Caco-2 (cell line): ENCODE results near the gene NRM. TPM values are rescaled to one million over a fixed set of nuclear protein-coding genes. Genes with fewer than 3 reads are reported as not detected.
A peak's percentile ranks its signal among the peaks of the same experiment; 100 is the strongest.

ENCODE experiments used
- BruUV-seq: library from RNA; stranded (reverse); fragments of 400-500 nt; replicated peaks from 2 replicates; lab custom pipeline; 2021; lab: Mats Ljungman, UMichigan
- CTCF ChIA-PET: fragments of 300-600 bp; sonication (Branson Sonifier 250); formaldehyde crosslinking; loops from one replicate; lab custom pipeline; 2022; ENCODE audit warnings: antibody characterized with exemption; lab: Charles Lee
- POLR2A ChIA-PET: fragments of 300-600 bp; sonication (Branson Sonifier 250); formaldehyde crosslinking; loops from one replicate; lab custom pipeline; 2022; ENCODE audit warnings: antibody characterized with exemption; lab: Charles Lee
- DNase-seq, 2 experiments: peaks; one replicate each; pipeline versions ENCODE4 v3.0.0 to v3.0.0-alpha.2; 2020 to 2022
- H3K27me3 ChIP-seq: replicated peaks from 2 replicates; pipeline ENCODE4 v1.6.0; 2011; ENCODE audit warnings: low read length; ENCODE audit not compliant: control insufficient read depth, insufficient read depth
- H3K36me3 ChIP-seq: 2 replicates; pipeline ENCODE4 v1.5.1; 2011; ENCODE audit warnings: low read length; ENCODE audit not compliant: control insufficient read depth, insufficient read depth
- H3K4me1 ChIP-seq: fragments of 250-450 bp; sonication (Bioruptor Pico); 2 replicates; pipeline ENCODE4 v1.5.1; 2020; ENCODE audit warnings: mild to moderate bottlenecking
- H3K4me3 ChIP-seq: 2 replicates; pipeline ENCODE4 v1.5.1; 2011; ENCODE audit warnings: low read depth, mild to moderate bottlenecking, control low read depth, low read length
- H3K9me3 ChIP-seq: fragments of 250-450 bp; sonication (Bioruptor Pico); 2 replicates; pipeline ENCODE4 v1.5.1; 2020; ENCODE audit warnings: mild to moderate bottlenecking, moderate library complexity
- H3K27ac Mint-ChIP-seq: one replicate; pipeline ENCODE4 v1.8.0; 2022; ENCODE audit warnings: mixed read lengths; ENCODE audit not compliant: unreplicated experiment
- H3K27me3 Mint-ChIP-seq: one replicate; pipeline ENCODE4 v1.8.0; 2022; ENCODE audit warnings: mixed read lengths; ENCODE audit not compliant: insufficient read depth, unreplicated experiment
- H3K36me3 Mint-ChIP-seq: one replicate; pipeline ENCODE4 v1.8.0; 2022; ENCODE audit warnings: mild to moderate bottlenecking, mixed read lengths; ENCODE audit not compliant: insufficient read depth, unreplicated experiment
- H3K4me1 Mint-ChIP-seq: one replicate; pipeline ENCODE4 v1.8.0; 2022; ENCODE audit warnings: low read depth, mixed read lengths; ENCODE audit not compliant: unreplicated experiment
- H3K4me3 Mint-ChIP-seq: one replicate; pipeline ENCODE4 v1.8.0; 2022; ENCODE audit warnings: mild to moderate bottlenecking, moderate library complexity, mixed read lengths; ENCODE audit not compliant: unreplicated experiment
- H3K9me3 Mint-ChIP-seq: one replicate; pipeline ENCODE4 v1.8.0; 2022; ENCODE audit warnings: mixed read lengths; ENCODE audit not compliant: unreplicated experiment
- intact Hi-C: fragments of 100-400 bp; cut with micrococcal nuclease; formaldehyde crosslinking; loops from one replicate; pipeline ENCODE4 v1.10.0; 2022; ENCODE audit not compliant: unreplicated experiment
- total RNA-seq: library from RNA; stranded (reverse); gene quantifications from 2 replicates; pipeline ENCODE4 v1.2.3, GENCODE V29; 2022
- TF ChIP-seq, protein P1 (sequence below), 2 experiments: fragments of 200-600 bp in 1 of 2; IDR thresholded peaks; 1 replicate in 1 of 2; 2 replicates in 1 of 2; pipeline versions ENCODE4 v1.5.1 to v1.8.0; 2011 to 2022; ENCODE audit warnings: antibody characterized with exemption in 1 of 2, control low read depth in 1 of 2, inconsistent platforms in 1 of 2, low read depth in 1 of 2, low read length in 1 of 2, mild to moderate bottlenecking in 1 of 2, moderate library complexity in 1 of 2; ENCODE audit not compliant: insufficient read depth in 1 of 2, severe bottlenecking in 1 of 2, unreplicated experiment in 1 of 2

The NRM gene
- total RNA-seq, 1 experiment from 2014 or later: 31.7 TPM

DNA sequence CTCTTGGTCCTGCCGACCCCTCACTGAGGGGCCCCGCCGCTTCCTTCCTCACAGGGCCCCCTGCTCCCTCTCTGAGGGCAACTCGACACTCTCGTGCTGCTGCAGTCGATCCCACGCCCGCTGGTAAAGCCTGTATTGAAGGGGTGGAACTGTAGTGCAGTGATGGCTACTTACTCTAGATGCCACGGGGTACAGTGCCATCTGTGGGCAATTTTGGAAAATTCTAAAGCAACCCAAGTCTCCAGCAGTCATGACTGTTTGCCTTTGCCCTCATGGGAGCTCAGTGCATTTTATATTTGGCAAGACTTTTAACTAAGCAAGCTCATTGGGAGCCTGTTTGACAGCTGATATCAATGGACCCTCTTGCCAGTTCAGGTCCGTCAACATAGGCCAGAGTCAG lies 50.3 kb downstream of the NRM start:
- Mint-ChIP-seq H3K4me1 (peaks cover 14% of the 10 kb centered on the region), H3K27me3 (no peaks in the 10 kb centered on the region), H3K36me3 (peaks cover 40% of the 10 kb centered on the region), H3K27ac (peak overlapping the region; percentile 84), H3K9me3 (no peaks in the 10 kb centered on the region), H3K4me3 (no peak overlapping the region)
- no peaks in the 10 kb centered on the region for H3K27me3 ChIP-seq
- peaks cover 3% of the 10 kb centered on the region; the same call in 1 of the 2 replicates for H3K36me3 ChIP-seq
- no TSS peak for BruUV-seq
- CTCF ChIA-PET: interaction anchor here (0.6 kb wide), 1 partner anchor 15 kb away, joined by 9 read pairs; no protein-coding TSS in a partner anchor
- intact Hi-C loops: no loop called here
- no peak overlapping the region for H3K4me3 ChIP-seq
- TF ChIP-seq, protein P1, sequence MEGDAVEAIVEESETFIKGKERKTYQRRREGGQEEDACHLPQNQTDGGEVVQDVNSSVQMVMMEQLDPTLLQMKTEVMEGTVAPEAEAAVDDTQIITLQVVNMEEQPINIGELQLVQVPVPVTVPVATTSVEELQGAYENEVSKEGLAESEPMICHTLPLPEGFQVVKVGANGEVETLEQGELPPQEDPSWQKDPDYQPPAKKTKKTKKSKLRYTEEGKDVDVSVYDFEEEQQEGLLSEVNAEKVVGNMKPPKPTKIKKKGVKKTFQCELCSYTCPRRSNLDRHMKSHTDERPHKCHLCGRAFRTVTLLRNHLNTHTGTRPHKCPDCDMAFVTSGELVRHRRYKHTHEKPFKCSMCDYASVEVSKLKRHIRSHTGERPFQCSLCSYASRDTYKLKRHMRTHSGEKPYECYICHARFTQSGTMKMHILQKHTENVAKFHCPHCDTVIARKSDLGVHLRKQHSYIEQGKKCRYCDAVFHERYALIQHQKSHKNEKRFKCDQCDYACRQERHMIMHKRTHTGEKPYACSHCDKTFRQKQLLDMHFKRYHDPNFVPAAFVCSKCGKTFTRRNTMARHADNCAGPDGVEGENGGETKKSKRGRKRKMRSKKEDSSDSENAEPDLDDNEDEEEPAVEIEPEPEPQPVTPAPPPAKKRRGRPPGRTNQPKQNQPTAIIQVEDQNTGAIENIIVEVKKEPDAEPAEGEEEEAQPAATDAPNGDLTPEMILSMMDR (IDR thresholded peaks at IDR 0.05; ENCODE audit: insufficient read depth in 1 of 2, low read depth in 1 of 2, low read length in 1 of 2, severe bottlenecking in 1 of 2, unreplicated experiment in 1 of 2): no peak
- peaks cover 4% of the 10 kb centered on the region; the same call in 1 of the 2 replicates for H3K4me1 ChIP-seq
- no peaks in the 10 kb centered on the region for H3K9me3 ChIP-seq
- DNase-seq: no peak
- POLR2A ChIA-PET: interaction anchor here (1.3 kb wide), 1 partner anchor 25 kb away, joined by 6 read pairs; no protein-coding TSS in a partner anchor

Other genes starting within 250 kb of the NRM start
- 47.0 and 49.6 TPM in 2 replicates for gene HLA-E, start 201.5 kb downstream of the NRM start, total RNA-seq
- 84.1 and 94.1 TPM in 2 replicates for gene GNL1, start 134.5 kb downstream of the NRM start, total RNA-seq
- gene PRR3, start 133.7 kb downstream of the NRM start, total RNA-seq: 20.3 and 20.8 TPM in 2 replicates
- 93.7 and 95.6 TPM in 2 replicates for gene ABCF1, start 119.5 kb downstream of the NRM start, total RNA-seq
- 91.3 and 95.4 TPM in 2 replicates for gene PPP1R10, start 73.7 kb downstream of the NRM start, total RNA-seq
- gene MRPS18B, start 73.1 kb downstream of the NRM start, total RNA-seq: 60.0 and 62.6 TPM in 2 replicates
- gene ATAT1, start 64.1 kb downstream of the NRM start, total RNA-seq: 17.9 and 19.7 TPM in 2 replicates
- 25.4 and 25.7 TPM in 2 replicates for gene C6orf136, start 43.9 kb downstream of the NRM start, total RNA-seq
- gene DHX16, start 18.0 kb downstream of the NRM start, total RNA-seq: 36.6 and 40.6 TPM in 2 replicates
- 6.6 and 9.7 TPM in 2 replicates for gene PPP1R18, start 4.3 kb downstream of the NRM start, total RNA-seq
- 46.6 and 48.6 TPM in 2 replicates for gene MDC1, start 26.3 kb upstream of the NRM start, total RNA-seq
- 742 and 788 TPM in 2 replicates for gene TUBB, start 29.4 kb upstream of the NRM start, total RNA-seq
- gene FLOT1, start 51.7 kb upstream of the NRM start, total RNA-seq: 101 and 113 TPM in 2 replicates
- gene IER3, start 53.6 kb upstream of the NRM start, total RNA-seq: 13.0 and 17.4 TPM in 2 replicates
- 113 and 115 TPM in 2 replicates for gene DDR1, start 193.5 kb upstream of the NRM start, total RNA-seq
- gene GTF2H4, start 217.2 kb upstream of the NRM start, total RNA-seq: 40.6 and 43.6 TPM in 2 replicates
- 32.1 and 37.5 TPM in 2 replicates for gene VARS2, start 223.3 kb upstream of the NRM start, total RNA-seq
- 6.6 and 9.6 TPM in 2 replicates for gene SFTA2, start 241.2 kb upstream of the NRM start, total RNA-seq
- gene MUCL3, start 250.0 kb upstream of the NRM start, total RNA-seq: 0.16 TPM in 1 of 2 replicates, not detected in the other